Measurements from ENCODE around the gene MAGI2.

Gene MAGI2

DNA sequence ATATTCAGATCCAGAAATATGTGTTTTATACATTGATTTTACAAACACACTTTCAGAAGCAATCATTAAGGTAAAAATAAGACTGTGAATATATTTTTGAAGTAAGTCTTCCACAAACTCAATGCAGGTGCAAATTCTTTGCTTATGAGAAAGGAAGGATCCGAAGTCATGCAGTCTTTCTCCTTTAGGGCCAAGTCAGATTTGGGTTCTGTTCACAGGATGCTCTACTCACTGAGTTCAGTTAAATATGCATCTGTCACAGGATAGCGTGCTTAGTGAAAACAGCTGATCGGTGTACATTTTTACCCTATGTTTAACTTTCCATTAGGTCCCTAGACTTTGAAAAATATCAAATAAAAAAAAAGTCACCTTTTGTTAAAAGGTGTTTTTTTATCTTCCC, 1046.4 kb downstream of the MAGI2 start:
- H3K4me2 ChIP-seq (ENCODE audit: insufficient read depth, low read length) = no peak overlapping the region
- no peak overlapping the region for H2AFZ ChIP-seq (ENCODE audit: low read depth, low read length)
- no peaks in the 10 kb centered on the region for H3K27me3 ChIP-seq (ENCODE audit: insufficient read depth, low read length, poor library complexity)
- ATAC-seq (ENCODE audit: insufficient read depth, low read depth) = no peak
- H3K27ac ChIP-seq (ENCODE audit: low read length) = no peak overlapping the region
- H3K9me3 ChIP-seq (ENCODE audit: insufficient read depth, low read length, severe bottlenecking) = no peaks in the 10 kb centered on the region
- H3K4me3 ChIP-seq (ENCODE audit: low read depth in 1 of 2, low read length in 2 of 2) = no peak overlapping the region
- no peaks in the 10 kb centered on the region for H3K79me2 ChIP-seq (ENCODE audit: insufficient read depth, low read length)
- H3K9ac ChIP-seq (ENCODE audit: low read depth, low read length) = no peak overlapping the region
- TF ChIP-seq, protein P1, sequence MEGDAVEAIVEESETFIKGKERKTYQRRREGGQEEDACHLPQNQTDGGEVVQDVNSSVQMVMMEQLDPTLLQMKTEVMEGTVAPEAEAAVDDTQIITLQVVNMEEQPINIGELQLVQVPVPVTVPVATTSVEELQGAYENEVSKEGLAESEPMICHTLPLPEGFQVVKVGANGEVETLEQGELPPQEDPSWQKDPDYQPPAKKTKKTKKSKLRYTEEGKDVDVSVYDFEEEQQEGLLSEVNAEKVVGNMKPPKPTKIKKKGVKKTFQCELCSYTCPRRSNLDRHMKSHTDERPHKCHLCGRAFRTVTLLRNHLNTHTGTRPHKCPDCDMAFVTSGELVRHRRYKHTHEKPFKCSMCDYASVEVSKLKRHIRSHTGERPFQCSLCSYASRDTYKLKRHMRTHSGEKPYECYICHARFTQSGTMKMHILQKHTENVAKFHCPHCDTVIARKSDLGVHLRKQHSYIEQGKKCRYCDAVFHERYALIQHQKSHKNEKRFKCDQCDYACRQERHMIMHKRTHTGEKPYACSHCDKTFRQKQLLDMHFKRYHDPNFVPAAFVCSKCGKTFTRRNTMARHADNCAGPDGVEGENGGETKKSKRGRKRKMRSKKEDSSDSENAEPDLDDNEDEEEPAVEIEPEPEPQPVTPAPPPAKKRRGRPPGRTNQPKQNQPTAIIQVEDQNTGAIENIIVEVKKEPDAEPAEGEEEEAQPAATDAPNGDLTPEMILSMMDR (IDR thresholded peaks at IDR 0.05; ENCODE audit: borderline replicate concordance, extremely low read depth, low read length, poor library complexity, severe bottlenecking) = no peak
- TF ChIP-seq EZH2 (IDR thresholded peaks at IDR 0.05; ENCODE audit: borderline replicate concordance, low read depth, low read length, severe bottlenecking) = no peak
- H4K20me1 ChIP-seq (ENCODE audit: insufficient read depth, low read length) = no peaks in the 10 kb centered on the region
- H3K36me3 ChIP-seq (ENCODE audit: insufficient read depth, low read length) = no peaks in the 10 kb centered on the region
- no peaks in the 10 kb centered on the region for H3K4me1 ChIP-seq (ENCODE audit: insufficient read depth, low read length)
- DNase-seq = no peak

DNA sequence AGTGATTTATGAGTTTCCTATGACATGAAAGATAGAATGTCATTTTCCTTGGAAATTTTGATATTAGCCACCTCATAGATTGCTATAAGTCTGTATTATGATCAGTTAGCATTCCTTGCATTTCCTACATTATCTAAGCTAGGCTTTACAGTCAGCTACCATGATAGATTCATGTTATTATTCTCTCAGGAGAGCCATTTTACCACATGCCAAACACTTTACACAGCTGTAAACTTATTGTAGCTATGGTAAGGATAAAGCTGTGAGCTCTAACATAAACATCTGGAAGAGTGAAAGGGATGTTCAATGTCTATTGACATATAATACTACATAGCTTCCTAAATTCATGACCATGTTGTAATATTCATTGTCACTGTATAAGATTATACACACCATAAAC, 1046.9 kb downstream of the MAGI2 start:
- Histone ChIP-seq H3K9me3 (ENCODE audit: insufficient read depth, low read length, severe bottlenecking) (no peaks in the 10 kb centered on the region), H3K4me2 (ENCODE audit: insufficient read depth, low read length) (no peak overlapping the region), H3K27me3 (ENCODE audit: insufficient read depth, low read length, poor library complexity) (no peaks in the 10 kb centered on the region), H3K4me1 (ENCODE audit: insufficient read depth, low read length) (no peaks in the 10 kb centered on the region), H3K4me3 (ENCODE audit: low read depth in 1 of 2, low read length in 2 of 2) (no peak overlapping the region), H3K9ac (ENCODE audit: low read depth, low read length) (no peak overlapping the region), H4K20me1 (ENCODE audit: insufficient read depth, low read length) (no peaks in the 10 kb centered on the region), H3K79me2 (ENCODE audit: insufficient read depth, low read length) (no peaks in the 10 kb centered on the region), H2AFZ (ENCODE audit: low read depth, low read length) (no peak overlapping the region), H3K36me3 (ENCODE audit: insufficient read depth, low read length) (no peaks in the 10 kb centered on the region), H3K27ac (ENCODE audit: low read length) (no peak overlapping the region)
- no peak for ATAC-seq (ENCODE audit: insufficient read depth, low read depth)
- TF ChIP-seq EZH2 (IDR thresholded peaks at IDR 0.05; ENCODE audit: borderline replicate concordance, low read depth, low read length, severe bottlenecking) = no peak
- TF ChIP-seq, protein P1 (IDR thresholded peaks at IDR 0.05; ENCODE audit: borderline replicate concordance, extremely low read depth, low read length, poor library complexity, severe bottlenecking) = no peak
- no peak for DNase-seq

- H3K27ac ChIP-seq (ENCODE audit: low read length) = no peak overlapping the region
- no peak for ATAC-seq (ENCODE audit: insufficient read depth, low read depth)
- no peaks in the 10 kb centered on the region for H3K36me3 ChIP-seq (ENCODE audit: insufficient read depth, low read length)
- no peak overlapping the region for H3K4me2 ChIP-seq (ENCODE audit: insufficient read depth, low read length)
- H3K4me3 ChIP-seq (ENCODE audit: low read depth in 1 of 2, low read length in 2 of 2) = no peak overlapping the region
- H2AFZ ChIP-seq (ENCODE audit: low read depth, low read length) = no peak overlapping the region
- H3K9me3 ChIP-seq (ENCODE audit: insufficient read depth, low read length, severe bottlenecking) = no peaks in the 10 kb centered on the region
- TF ChIP-seq EZH2 (IDR thresholded peaks at IDR 0.05; ENCODE audit: borderline replicate concordance, low read depth, low read length, severe bottlenecking) = no peak
- TF ChIP-seq, protein P1 (IDR thresholded peaks at IDR 0.05; ENCODE audit: borderline replicate concordance, extremely low read depth, low read length, poor library complexity, severe bottlenecking) = no peak
- H3K9ac ChIP-seq (ENCODE audit: low read depth, low read length) = no peak overlapping the region
- DNase-seq = no peak
- no peaks in the 10 kb centered on the region for H3K4me1 ChIP-seq (ENCODE audit: insufficient read depth, low read length)
- no peaks in the 10 kb centered on the region for H3K79me2 ChIP-seq (ENCODE audit: insufficient read depth, low read length)
- H4K20me1 ChIP-seq (ENCODE audit: insufficient read depth, low read length) = no peaks in the 10 kb centered on the region
- H3K27me3 ChIP-seq (ENCODE audit: insufficient read depth, low read length, poor library complexity) = peaks cover 22% of the 10 kb centered on the region
Measured at GRCh38 chr7:78402096-78402495, 1051.4 kb downstream of the MAGI2 start.

- DNase-seq = no peak
- Histone ChIP-seq H3K4me1 (ENCODE audit: insufficient read depth, low read length) (no peaks in the 10 kb centered on the region), H3K4me2 (ENCODE audit: insufficient read depth, low read length) (no peak overlapping the region), H3K4me3 (ENCODE audit: low read depth in 1 of 2, low read length in 2 of 2) (no peak overlapping the region), H3K9me3 (ENCODE audit: insufficient read depth, low read length, severe bottlenecking) (no peaks in the 10 kb centered on the region), H3K27me3 (ENCODE audit: insufficient read depth, low read length, poor library complexity) (peaks cover 22% of the 10 kb centered on the region), H4K20me1 (ENCODE audit: insufficient read depth, low read length) (no peaks in the 10 kb centered on the region), H3K79me2 (ENCODE audit: insufficient read depth, low read length) (no peaks in the 10 kb centered on the region), H3K36me3 (ENCODE audit: insufficient read depth, low read length) (no peaks in the 10 kb centered on the region), H3K9ac (ENCODE audit: low read depth, low read length) (no peak overlapping the region), H3K27ac (ENCODE audit: low read length) (no peak overlapping the region), H2AFZ (ENCODE audit: low read depth, low read length) (no peak overlapping the region)
- no peak for ATAC-seq (ENCODE audit: insufficient read depth, low read depth)
- TF ChIP-seq, protein P1 (IDR thresholded peaks at IDR 0.05; ENCODE audit: borderline replicate concordance, extremely low read depth, low read length, poor library complexity, severe bottlenecking) = no peak
- no peak for TF ChIP-seq EZH2 (IDR thresholded peaks at IDR 0.05; ENCODE audit: borderline replicate concordance, low read depth, low read length, severe bottlenecking)
Measured at GRCh38 chr7:78400038-78400437, 1053.4 kb downstream of the MAGI2 start.

Data from DND-41 (cell line).